ENCODE results near the gene INPP4B.

INPP4B gene

DNA sequence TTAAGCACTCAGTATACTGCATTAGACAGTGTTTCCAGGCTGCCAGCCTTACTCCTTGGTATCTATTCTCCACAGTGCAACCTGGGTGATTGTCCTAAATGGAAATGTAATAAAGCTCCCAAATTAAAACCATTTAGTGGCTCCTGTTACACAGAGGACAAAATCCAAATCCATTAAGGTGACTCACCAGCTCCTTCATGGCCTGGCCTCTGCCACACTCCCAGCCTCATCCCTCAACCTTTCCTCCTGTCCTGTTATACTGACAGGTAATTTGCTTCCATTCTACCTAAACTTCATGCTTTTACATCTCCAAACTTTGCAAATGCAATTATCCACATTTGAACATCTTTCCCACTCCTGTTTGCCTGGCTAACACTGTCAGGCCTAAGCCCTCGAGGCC is 140.3 kb downstream of the INPP4B start:
- no peak for DNase-seq (ENCODE audit: low read depth, low spot score)
- H3K4me3 ChIP-seq (ENCODE audit: low read depth, low read length), result no peak overlapping the region
- ChIA-PET CTCF (interaction anchor here (0.9 kb wide), 1 partner anchor 14 kb away, joined by 4 read pairs; no protein-coding TSS in a partner anchor), POLR2A (no interaction called here)
- TF ChIP-seq, protein P1, sequence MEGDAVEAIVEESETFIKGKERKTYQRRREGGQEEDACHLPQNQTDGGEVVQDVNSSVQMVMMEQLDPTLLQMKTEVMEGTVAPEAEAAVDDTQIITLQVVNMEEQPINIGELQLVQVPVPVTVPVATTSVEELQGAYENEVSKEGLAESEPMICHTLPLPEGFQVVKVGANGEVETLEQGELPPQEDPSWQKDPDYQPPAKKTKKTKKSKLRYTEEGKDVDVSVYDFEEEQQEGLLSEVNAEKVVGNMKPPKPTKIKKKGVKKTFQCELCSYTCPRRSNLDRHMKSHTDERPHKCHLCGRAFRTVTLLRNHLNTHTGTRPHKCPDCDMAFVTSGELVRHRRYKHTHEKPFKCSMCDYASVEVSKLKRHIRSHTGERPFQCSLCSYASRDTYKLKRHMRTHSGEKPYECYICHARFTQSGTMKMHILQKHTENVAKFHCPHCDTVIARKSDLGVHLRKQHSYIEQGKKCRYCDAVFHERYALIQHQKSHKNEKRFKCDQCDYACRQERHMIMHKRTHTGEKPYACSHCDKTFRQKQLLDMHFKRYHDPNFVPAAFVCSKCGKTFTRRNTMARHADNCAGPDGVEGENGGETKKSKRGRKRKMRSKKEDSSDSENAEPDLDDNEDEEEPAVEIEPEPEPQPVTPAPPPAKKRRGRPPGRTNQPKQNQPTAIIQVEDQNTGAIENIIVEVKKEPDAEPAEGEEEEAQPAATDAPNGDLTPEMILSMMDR (IDR thresholded peaks at IDR 0.05; ENCODE audit: insufficient read depth, low read length, missing control alignments), result no peak

DNA sequence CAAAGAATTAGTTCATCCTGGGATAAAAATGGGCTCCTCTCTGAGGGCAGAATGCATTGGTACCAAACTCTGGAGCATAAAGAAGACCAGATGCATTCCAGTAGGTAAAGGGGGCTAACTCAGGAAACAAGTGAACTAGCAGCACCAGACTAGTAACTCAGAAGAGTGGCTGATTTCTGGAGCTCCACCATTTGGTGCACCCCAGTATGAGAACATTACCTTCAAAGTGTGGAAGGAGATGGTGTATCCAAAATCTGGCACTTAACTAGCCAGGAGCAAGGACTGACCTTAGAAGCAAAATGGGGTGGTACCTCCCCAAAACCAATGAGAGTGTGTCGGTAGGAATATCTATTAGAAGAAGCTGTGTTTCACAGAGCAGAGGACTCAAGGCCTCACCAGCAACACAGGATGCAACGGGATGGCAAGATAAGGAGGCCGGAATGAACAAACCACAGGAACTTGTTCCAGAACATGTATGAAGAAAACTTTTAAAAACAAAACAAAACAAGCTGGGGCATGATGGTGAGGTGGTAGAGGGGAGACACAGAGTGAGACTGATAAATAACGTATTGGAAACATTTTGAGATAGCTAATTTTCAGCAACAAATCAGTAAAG is 142.3 kb downstream of the INPP4B start:
- POLR2A ChIA-PET, result no interaction called here
- no peak overlapping the region for H3K4me3 ChIP-seq (ENCODE audit: low read depth, low read length)
- CTCF ChIA-PET, result no interaction called here
- TF ChIP-seq, protein P1 (IDR thresholded peaks at IDR 0.05; ENCODE audit: insufficient read depth, low read length, missing control alignments), result no peak
- no peak for DNase-seq (ENCODE audit: low read depth, low spot score)

DNA sequence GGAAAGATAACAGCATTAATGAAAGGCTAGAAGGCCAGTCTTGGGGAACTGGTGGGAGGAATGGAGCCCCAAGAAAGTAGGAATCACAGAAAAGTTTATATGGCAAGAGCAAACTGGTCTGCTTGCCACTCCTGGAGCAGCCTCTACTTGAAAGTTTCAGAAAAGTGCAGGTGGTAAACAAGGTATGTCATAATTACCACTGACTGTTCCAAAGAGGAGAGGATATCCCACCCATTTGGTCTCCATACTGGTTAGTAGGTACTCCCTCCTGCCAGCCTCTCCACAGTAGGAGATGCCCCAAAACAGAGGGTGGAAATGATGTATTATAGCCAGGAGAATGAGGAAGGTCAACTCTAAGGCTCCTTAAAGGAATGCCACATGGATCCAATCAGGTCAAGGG is 145.1 kb downstream of the INPP4B start:
- ChIA-PET CTCF (no interaction called here), POLR2A (no interaction called here)
- no peak for DNase-seq (ENCODE audit: low read depth, low spot score)
- TF ChIP-seq, protein P1 (IDR thresholded peaks at IDR 0.05; ENCODE audit: insufficient read depth, low read length, missing control alignments), result no peak
- no peak overlapping the region for H3K4me3 ChIP-seq (ENCODE audit: low read depth, low read length)

DNA sequence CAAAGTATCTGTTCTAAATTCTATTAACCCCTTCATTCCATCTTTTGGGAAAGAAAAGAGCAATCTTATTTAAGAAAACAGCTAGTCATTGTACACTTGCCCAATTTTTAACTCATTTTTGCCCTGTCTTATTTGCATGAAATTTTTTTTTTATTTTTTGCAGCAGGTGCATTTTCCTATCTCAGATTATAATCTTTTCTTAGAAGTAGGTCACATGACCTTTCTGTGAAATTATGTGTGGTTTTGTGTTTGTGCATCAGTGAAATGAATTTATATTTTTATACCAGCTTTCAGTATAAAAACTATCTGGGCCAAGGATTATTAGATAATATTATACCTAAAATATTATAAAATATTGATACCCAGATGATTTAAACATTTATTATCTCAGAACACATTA is 145.6 kb downstream of the INPP4B start:
- TF ChIP-seq, protein P1 (IDR thresholded peaks at IDR 0.05; ENCODE audit: insufficient read depth, low read length, missing control alignments), result no peak
- CTCF ChIA-PET, result no interaction called here
- POLR2A ChIA-PET, result no interaction called here
- no peak overlapping the region for H3K4me3 ChIP-seq (ENCODE audit: low read depth, low read length)
- DNase-seq (ENCODE audit: low read depth, low spot score), result no peak

DNA sequence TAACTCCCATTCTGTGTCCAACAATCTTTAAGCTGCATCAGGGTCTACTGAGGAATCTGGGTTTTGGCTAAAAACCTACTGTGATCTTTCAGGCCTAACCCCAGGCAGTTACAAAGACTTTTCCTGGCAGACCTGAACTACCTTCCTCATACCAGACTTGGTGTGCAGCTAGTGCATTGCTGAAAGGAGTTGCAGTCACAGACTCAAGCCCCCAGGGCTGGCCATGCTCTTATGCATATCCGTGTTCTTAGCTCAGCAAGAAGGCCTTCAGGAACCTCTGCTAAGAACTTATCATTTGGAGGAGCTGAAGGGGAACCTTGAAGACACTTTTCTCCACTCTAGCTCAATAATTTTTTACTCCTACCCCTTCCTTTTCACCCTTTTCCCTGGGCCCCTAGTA is 147.5 kb downstream of the INPP4B start:
- no peak overlapping the region for H3K4me3 ChIP-seq (ENCODE audit: low read depth, low read length)
- TF ChIP-seq, protein P1 (IDR thresholded peaks at IDR 0.05; ENCODE audit: insufficient read depth, low read length, missing control alignments), result no peak
- ChIA-PET POLR2A (no interaction called here), CTCF (interaction anchor here (1.7 kb wide), 1 partner anchor 22 kb away, joined by 5 read pairs; no protein-coding TSS in a partner anchor)
- no peak for DNase-seq (ENCODE audit: low read depth, low spot score)

DNA sequence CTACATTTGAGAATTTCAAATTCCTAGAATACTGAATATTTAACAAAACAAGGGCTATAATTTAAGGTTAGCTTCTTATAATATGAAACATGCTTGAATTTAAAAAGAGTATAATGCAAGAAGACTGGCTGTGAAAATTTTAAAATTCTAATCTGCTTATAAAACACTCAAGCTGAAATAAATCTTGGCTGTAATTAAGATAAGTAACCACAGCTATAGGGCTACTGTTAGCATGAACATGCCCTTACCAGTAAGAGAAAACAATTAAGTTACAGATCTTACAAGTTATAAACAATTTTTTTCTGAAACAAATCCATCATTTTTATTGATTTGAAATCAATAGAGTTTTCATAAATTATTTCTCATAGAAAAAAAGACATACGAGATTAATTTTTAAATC is 148.2 kb downstream of the INPP4B start:
- TF ChIP-seq, protein P1 (IDR thresholded peaks at IDR 0.05; ENCODE audit: insufficient read depth, low read length, missing control alignments), result no peak
- ChIA-PET POLR2A (no interaction called here), CTCF (interaction anchor here (1.7 kb wide), 1 partner anchor 22 kb away, joined by 5 read pairs; no protein-coding TSS in a partner anchor)
- H3K4me3 ChIP-seq (ENCODE audit: low read depth, low read length), result no peak overlapping the region
- no peak for DNase-seq (ENCODE audit: low read depth, low spot score)

All from AG04449 (cell line).